ENCODE measurements around the gene KRTAP4-8.

- TF ChIP-seq POLR2AphosphoS5 (IDR thresholded peaks at IDR 0.05; ENCODE audit: borderline replicate concordance, low read depth, low read length) (no peak), EZH2 (IDR thresholded peaks at IDR 0.05) (no peak), FOXP2 (optimal IDR thresholded peaks at IDR 0.05; ENCODE audit: control extremely low read depth, extremely low read length, insufficient read depth) (no peak)
Observed at GRCh38 chr17:41127371-41127770, 29.4 kb upstream of the KRTAP4-8 start.

Measured in SK-N-MC (cell line).